HuH-7.5 (cell line): Measurements from ENCODE around the gene YOD1.
A peak's percentile ranks its signal among the peaks of the same experiment; 100 is the strongest.
"Not testable (repeated sequence)": the region's sequence is repeated elsewhere in the genome, so short reads cannot be mapped to it uniquely, and the experiment has no call there.

Source experiments
- DNase-seq: peaks from one replicate; pipeline ENCODE4 v3.0.0; 2011; ENCODE audit warnings: low spot score

Gene YOD1

GRCh38 chr1:207049054-207049453 is 2.0 kb downstream of the YOD1 start:
- no peak for DNase-seq

GRCh38 chr1:207048041-207048440 is 3.0 kb downstream of the YOD1 start:
- no peak for DNase-seq

- no peak for DNase-seq
Observed at GRCh38 chr1:207047505-207047904, 3.5 kb downstream of the YOD1 start.

GRCh38 chr1:207045453-207045852 is 5.6 kb downstream of the YOD1 start:
- DNase-seq = no peak

GRCh38 chr1:207041397-207041796 is 9.6 kb downstream of the YOD1 start:
- not testable (repeated sequence) for DNase-seq

GRCh38 chr1:207040181-207040533 is 10.9 kb downstream of the YOD1 start:
- no peak for DNase-seq

GRCh38 chr1:207039380-207040180 is 11.4 kb downstream of the YOD1 start:
- no peak for DNase-seq

- no peak for DNase-seq
Observed at GRCh38 chr1:207036865-207037264, 14.1 kb downstream of the YOD1 start.

GRCh38 chr1:207035877-207036551 is 15.0 kb downstream of the YOD1 start:
- no peak for DNase-seq

GRCh38 chr1:207034998-207035397 is 16.0 kb downstream of the YOD1 start:
- no peak for DNase-seq

- no peak for DNase-seq
Observed at GRCh38 chr1:207034208-207034607, 16.8 kb downstream of the YOD1 start.

- DNase-seq = no peak
Observed at GRCh38 chr1:207033302-207033701, 17.7 kb downstream of the YOD1 start.

- DNase-seq = peak; percentile 55
Observed at GRCh38 chr1:207032528-207033017, 18.4 kb downstream of the YOD1 start, which contains the start of gene C1orf116. TSS of gene C1orf116 (minus strand) at chr1:207032756. CDS start at chr1:207027598, 5,158 bp downstream.

GRCh38 chr1:207031632-207032264 is 19.3 kb downstream of the YOD1 start:
- DNase-seq = no peak

- DNase-seq = no peak
Observed at GRCh38 chr1:207031016-207031415, 20.0 kb downstream of the YOD1 start.

GRCh38 chr1:207030522-207031009 is 20.4 kb downstream of the YOD1 start:
- no peak for DNase-seq

- no peak for DNase-seq
Observed at GRCh38 chr1:207029701-207030521, 21.1 kb downstream of the YOD1 start.

GRCh38 chr1:207028884-207029650 is 21.9 kb downstream of the YOD1 start:
- DNase-seq = no peak

- no peak for DNase-seq
Observed at GRCh38 chr1:207027921-207028320, 23.1 kb downstream of the YOD1 start.

- DNase-seq = no peak
Observed at GRCh38 chr1:207027206-207027777, 23.7 kb downstream of the YOD1 start.

- no peak for DNase-seq
Observed at GRCh38 chr1:207026104-207026534, 24.9 kb downstream of the YOD1 start.
